HepG2 (cell line): Measurements from ENCODE around the gene ACADVL. TPM values are rescaled to one million over a fixed set of nuclear protein-coding genes. Genes with fewer than 3 reads are reported as not detected.
A peak's percentile ranks its signal among the peaks of the same experiment; 100 is the strongest.

Experiments
- AGO2 ChIP-seq: fragments of 200-400 bp; formaldehyde crosslinking; optimal IDR thresholded peaks from 2 replicates; pipeline ENCODE3; 2017; ENCODE audit warnings: mild to moderate bottlenecking, low read depth, low read length, moderate library complexity
- ETV6 ChIP-seq: sonication (generic); formaldehyde crosslinking; conservative IDR thresholded peaks from 2 replicates; pipeline ENCODE4 v1.4.0; 2020; ENCODE audit warnings: missing genetic modification reagents
- EZH2 ChIP-seq: conservative IDR thresholded peaks from 2 replicates; pipeline ENCODE4 v1.6.1; 2012; ENCODE audit warnings: mild to moderate bottlenecking, low read depth, low read length, moderate library complexity
- MEIS2 ChIP-seq: sonication (generic); formaldehyde crosslinking; IDR thresholded peaks from 2 replicates; pipeline ENCODE4 v1.9.0; 2021; ENCODE audit warnings: mild to moderate bottlenecking, missing genetic modification reagents
- TAF1 ChIP-seq: sonication (generic); formaldehyde crosslinking; IDR thresholded peaks from 2 replicates; pipeline ENCODE4 v1.4.0; 2020; ENCODE audit warnings: missing genetic modification reagents
- TCF7 ChIP-seq: sonication (generic); IDR thresholded peaks from 2 replicates; pipeline ENCODE4 v1.6.1; 2016; ENCODE audit warnings: antibody characterized with exemption, low read depth
- TFE3 ChIP-seq: IDR thresholded peaks from 2 replicates; pipeline ENCODE4 v1.6.1; 2016
- TOPORS ChIP-seq: sonication (generic); formaldehyde crosslinking; IDR thresholded peaks from 2 replicates; pipeline ENCODE4 v1.8.0; 2023; ENCODE audit warnings: mild to moderate bottlenecking, missing genetic modification reagents
- TP53 ChIP-seq: sonication (generic); formaldehyde crosslinking; conservative IDR thresholded peaks from 2 replicates; pipeline ENCODE4 v1.4.0; 2020; ENCODE audit warnings: missing genetic modification reagents
- ZBTB39 ChIP-seq: sonication (generic); formaldehyde crosslinking; IDR thresholded peaks from 2 replicates; pipeline ENCODE4 v1.5.0; 2020; ENCODE audit warnings: missing genetic modification reagents
- ZNF558 ChIP-seq: sonication (generic); formaldehyde crosslinking; IDR thresholded peaks from 2 replicates; pipeline ENCODE4 v1.9.0; 2022; ENCODE audit warnings: mild to moderate bottlenecking, missing genetic modification reagents, borderline replicate concordance
- ZSCAN22 ChIP-seq: sonication (generic); formaldehyde crosslinking; IDR thresholded peaks from 2 replicates; pipeline ENCODE4 v1.4.0; 2020; ENCODE audit warnings: mild to moderate bottlenecking, missing genetic modification reagents
- polyA plus RNA-seq, 8 experiments: library from polyadenylated mRNA; depleted of rRNA in 3 of 8; stranded (reverse) in 7 of 8; unstranded in 1 of 8; fragments of >200 nt; fragmentation: Illumina TruSeq in 4 of 8; extraction: Trizol in 4 of 8; gene quantifications; 2 replicates each; pipeline versions ENCODE4 v1.2.1 to v1.2.3, GENCODE V29; 2011 to 2016; ENCODE audit warnings: low read depth in 4 of 8, missing spikeins in 1 of 8, mixed read lengths in 1 of 8; ENCODE audit not compliant: insufficient read depth in 1 of 8
- total RNA-seq, 5 experiments: library from RNA; depleted of rRNA; stranded (reverse); fragments of >200 nt; fragmentation: Illumina TruSeq; extraction: Trizol; gene quantifications; 2 replicates each; pipeline ENCODE4 v1.2.3, GENCODE V29; 2016; ENCODE audit warnings: low read depth in 1 of 5
- TF ChIP-seq, protein P1 (sequence below): sonication (generic); formaldehyde crosslinking; IDR thresholded peaks from 2 replicates; pipeline ENCODE4 v1.8.1; 2023; ENCODE audit warnings: missing genetic modification reagents, mild to moderate bottlenecking, borderline replicate concordance
- TF ChIP-seq, protein P2 (sequence below): sonication (generic); formaldehyde crosslinking; IDR thresholded peaks from 2 replicates; pipeline ENCODE4 v1.5.0; 2020; ENCODE audit warnings: mild to moderate bottlenecking, missing genetic modification reagents
- TF ChIP-seq, protein P3 (sequence below): sonication (generic); formaldehyde crosslinking; IDR thresholded peaks from 2 replicates; pipeline ENCODE4 v1.8.1; 2023; ENCODE audit warnings: mild to moderate bottlenecking, moderate library complexity, missing genetic modification reagents
- TF ChIP-seq, protein P4 (sequence below): IDR thresholded peaks from 2 replicates; pipeline ENCODE4 v1.6.1; 2018; ENCODE audit warnings: missing genetic modification reagents, mild to moderate bottlenecking, missing compliant biosample characterization
- TF ChIP-seq, protein P5 (sequence below): sonication (generic); formaldehyde crosslinking; IDR thresholded peaks from 2 replicates; pipeline ENCODE4 v1.9.0; 2021; ENCODE audit warnings: missing genetic modification reagents, mild to moderate bottlenecking, borderline replicate concordance

Gene ACADVL
- total and polyA plus RNA-seq, 2 of the 13 experiments (the other 11 are each of a cell fraction or from before 2014, with no cell fraction given): 219 to 412 TPM

DNA sequence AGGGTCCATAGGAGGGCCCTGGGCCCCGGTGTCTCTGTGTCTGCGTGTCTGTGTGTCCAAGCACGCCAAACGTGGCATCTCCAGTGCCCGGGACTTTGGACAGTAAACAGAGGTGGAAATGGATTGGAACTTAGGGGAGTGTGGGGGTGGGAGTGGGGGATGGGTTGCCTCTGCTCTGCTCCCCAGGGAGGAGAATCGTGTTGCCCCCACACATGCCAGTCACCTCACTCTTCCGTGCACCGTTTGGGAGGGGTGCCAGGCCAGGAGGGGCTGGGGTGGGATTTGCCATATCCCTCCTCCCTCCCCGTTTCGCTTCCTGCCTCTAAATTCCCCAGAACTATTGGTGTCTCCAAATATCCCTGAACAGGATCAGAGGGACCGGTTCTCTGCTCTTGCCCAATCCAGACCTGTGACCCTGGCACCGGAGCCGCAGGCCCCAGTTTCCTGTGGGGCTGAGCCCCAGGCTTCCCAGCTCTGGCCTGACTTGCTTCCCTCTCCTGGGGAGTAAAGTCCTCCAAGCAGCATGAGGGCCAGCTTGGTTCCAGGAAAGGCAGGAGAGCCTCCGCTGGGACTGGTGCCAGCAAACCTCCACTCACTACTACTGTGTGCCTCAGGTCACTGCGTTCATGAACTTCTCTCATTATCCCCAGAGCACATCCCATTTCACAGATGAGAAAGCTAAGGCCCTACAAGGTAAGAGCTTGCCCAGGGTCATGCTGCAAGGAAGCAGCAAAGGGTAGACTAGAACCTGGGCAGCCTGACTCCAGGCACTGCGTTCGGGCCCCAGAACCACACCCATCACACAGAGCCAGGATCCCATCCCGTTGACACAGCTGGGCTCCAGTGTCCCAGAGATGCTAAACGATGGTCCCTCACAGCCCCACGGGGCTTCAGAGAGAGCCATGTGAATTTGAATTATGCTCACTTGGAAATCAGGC is 40.2 kb upstream of the ACADVL start, which contains the start of gene ASGR1 (continued):
- no peak for TF ChIP-seq ZNF558
- TF ChIP-seq, protein P1, sequence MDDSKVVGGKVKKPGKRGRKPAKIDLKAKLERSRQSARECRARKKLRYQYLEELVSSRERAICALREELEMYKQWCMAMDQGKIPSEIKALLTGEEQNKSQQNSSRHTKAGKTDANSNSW (CRISPR knock-in tag): no peak
- TF ChIP-seq, protein P2, sequence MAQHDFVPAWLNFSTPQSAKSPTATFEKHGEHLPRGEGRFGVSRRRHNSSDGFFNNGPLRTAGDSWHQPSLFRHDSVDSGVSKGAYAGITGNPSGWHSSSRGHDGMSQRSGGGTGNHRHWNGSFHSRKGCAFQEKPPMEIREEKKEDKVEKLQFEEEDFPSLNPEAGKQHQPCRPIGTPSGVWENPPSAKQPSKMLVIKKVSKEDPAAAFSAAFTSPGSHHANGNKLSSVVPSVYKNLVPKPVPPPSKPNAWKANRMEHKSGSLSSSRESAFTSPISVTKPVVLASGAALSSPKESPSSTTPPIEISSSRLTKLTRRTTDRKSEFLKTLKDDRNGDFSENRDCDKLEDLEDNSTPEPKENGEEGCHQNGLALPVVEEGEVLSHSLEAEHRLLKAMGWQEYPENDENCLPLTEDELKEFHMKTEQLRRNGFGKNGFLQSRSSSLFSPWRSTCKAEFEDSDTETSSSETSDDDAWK (CRISPR knock-in tag): no peak
- no peak for TF ChIP-seq ZSCAN22 (CRISPR knock-in tag)
- no peak for TF ChIP-seq AGO2
- TF ChIP-seq TFE3 (CRISPR knock-in tag): peak; percentile 81
- TF ChIP-seq TP53 (CRISPR knock-in tag): no peak
- peak; percentile 72 for TF ChIP-seq TAF1
- TF ChIP-seq, protein P3, sequence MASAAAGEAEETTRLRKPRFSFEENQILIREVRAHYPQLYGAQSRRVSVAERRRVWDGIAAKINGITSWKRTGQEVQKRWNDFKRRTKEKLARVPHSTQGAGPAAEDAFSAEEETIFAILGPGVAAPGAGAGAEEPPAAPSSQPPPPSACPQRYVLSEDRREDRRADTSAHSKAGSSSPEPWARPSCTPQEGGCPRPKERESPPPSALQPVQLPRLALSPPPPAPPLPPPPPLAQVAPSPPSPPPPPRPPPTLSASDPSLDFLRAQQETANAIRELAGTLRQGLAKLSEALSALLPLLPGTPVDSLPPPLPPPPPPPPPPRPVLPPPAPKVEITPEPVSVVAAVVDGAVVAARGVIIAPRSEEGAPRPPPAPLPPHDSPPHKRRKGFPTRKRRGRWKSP (CRISPR knock-in tag): no peak
- TF ChIP-seq, protein P4, sequence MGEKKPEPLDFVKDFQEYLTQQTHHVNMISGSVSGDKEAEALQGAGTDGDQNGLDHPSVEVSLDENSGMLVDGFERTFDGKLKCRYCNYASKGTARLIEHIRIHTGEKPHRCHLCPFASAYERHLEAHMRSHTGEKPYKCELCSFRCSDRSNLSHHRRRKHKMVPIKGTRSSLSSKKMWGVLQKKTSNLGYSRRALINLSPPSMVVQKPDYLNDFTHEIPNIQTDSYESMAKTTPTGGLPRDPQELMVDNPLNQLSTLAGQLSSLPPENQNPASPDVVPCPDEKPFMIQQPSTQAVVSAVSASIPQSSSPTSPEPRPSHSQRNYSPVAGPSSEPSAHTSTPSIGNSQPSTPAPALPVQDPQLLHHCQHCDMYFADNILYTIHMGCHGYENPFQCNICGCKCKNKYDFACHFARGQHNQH (CRISPR knock-in tag): peak; percentile 76
- TF ChIP-seq EZH2: no peak
- TF ChIP-seq TOPORS (CRISPR knock-in tag): no peak
- TF ChIP-seq TCF7: peak; percentile 94
- 0 out of 2 replicates have a peak, but pooled peaks have one; percentile 68 for TF ChIP-seq ZBTB39 (CRISPR knock-in tag)
- TF ChIP-seq ETV6 (CRISPR knock-in tag): no peak; the same call in none of the 2 replicates
- TF ChIP-seq MEIS2 (CRISPR knock-in tag): peak; percentile 53; the same call in 1 of the 2 replicates
- TF ChIP-seq, protein P5, sequence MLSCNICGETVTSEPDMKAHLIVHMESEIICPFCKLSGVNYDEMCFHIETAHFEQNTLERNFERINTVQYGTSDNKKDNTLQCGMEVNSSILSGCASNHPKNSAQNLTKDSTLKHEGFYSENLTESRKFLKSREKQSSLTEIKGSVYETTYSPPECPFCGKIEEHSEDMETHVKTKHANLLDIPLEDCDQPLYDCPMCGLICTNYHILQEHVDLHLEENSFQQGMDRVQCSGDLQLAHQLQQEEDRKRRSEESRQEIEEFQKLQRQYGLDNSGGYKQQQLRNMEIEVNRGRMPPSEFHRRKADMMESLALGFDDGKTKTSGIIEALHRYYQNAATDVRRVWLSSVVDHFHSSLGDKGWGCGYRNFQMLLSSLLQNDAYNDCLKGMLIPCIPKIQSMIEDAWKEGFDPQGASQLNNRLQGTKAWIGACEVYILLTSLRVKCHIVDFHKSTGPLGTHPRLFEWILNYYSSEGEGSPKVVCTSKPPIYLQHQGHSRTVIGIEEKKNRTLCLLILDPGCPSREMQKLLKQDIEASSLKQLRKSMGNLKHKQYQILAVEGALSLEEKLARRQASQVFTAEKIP (CRISPR knock-in tag): no peak
